Measurements from ENCODE around the gene TNFRSF19.

TNFRSF19 gene

GRCh38 chr13:23696610-23697009 lies 126.4 kb downstream of the TNFRSF19 start:
- Histone ChIP-seq H3K9me3 (ENCODE audit: low read length) (no peaks in the 10 kb centered on the region), H3K27me3 (ENCODE audit: insufficient read depth, low read length) (no peaks in the 10 kb centered on the region), H3K4me1 (ENCODE audit: insufficient read depth, low read length, severe bottlenecking) (peaks cover 6% of the 10 kb centered on the region), H3K79me2 (ENCODE audit: insufficient read depth, low read length) (no peaks in the 10 kb centered on the region), H3K36me3 (ENCODE audit: insufficient read depth, low read length) (no peaks in the 10 kb centered on the region), H3K27ac (ENCODE audit: low read depth, low read length, poor library complexity, severe bottlenecking) (no peak overlapping the region), H3F3A (ENCODE audit: insufficient read depth, low read length) (no peaks in the 10 kb centered on the region), H3K9me2 (ENCODE audit: low read depth, low read length) (no peaks in the 10 kb centered on the region), H3K4me2 (ENCODE audit: low read length) (no peak overlapping the region; the same call in 1 of the 2 replicates), H4K20me1 (ENCODE audit: insufficient read depth, low read length) (no peaks in the 10 kb centered on the region), H2AFZ (ENCODE audit: low read length) (no peak overlapping the region), H3K9ac (ENCODE audit: low read length) (no peak overlapping the region), H3K4me3 (ENCODE audit: low read depth, low read length, poor library complexity, severe bottlenecking) (no peak overlapping the region)
- TF ChIP-seq EZH2 (IDR thresholded peaks at IDR 0.05; ENCODE audit: borderline replicate concordance, low read length) (no peak), CTCF (IDR thresholded peaks at IDR 0.05; ENCODE audit: low read length) (no peak)

GRCh38 chr13:23697772-23698313 lies 127.6 kb downstream of the TNFRSF19 start:
- H3K27ac ChIP-seq (ENCODE audit: low read depth, low read length, poor library complexity, severe bottlenecking), result no peak overlapping the region
- no peaks in the 10 kb centered on the region for H3F3A ChIP-seq (ENCODE audit: insufficient read depth, low read length)
- no peak overlapping the region for H3K4me2 ChIP-seq (ENCODE audit: low read length)

GRCh38 chr13:23699271-23699670 lies 129.1 kb downstream of the TNFRSF19 start:
- Histone ChIP-seq H3K27me3 (ENCODE audit: insufficient read depth, low read length) (no peaks in the 10 kb centered on the region), H3K36me3 (ENCODE audit: insufficient read depth, low read length) (no peaks in the 10 kb centered on the region), H3F3A (ENCODE audit: insufficient read depth, low read length) (no peaks in the 10 kb centered on the region), H3K9ac (ENCODE audit: low read length) (no peak overlapping the region), H3K79me2 (ENCODE audit: insufficient read depth, low read length) (no peaks in the 10 kb centered on the region), H3K4me2 (ENCODE audit: low read length) (no peak overlapping the region), H3K4me1 (ENCODE audit: insufficient read depth, low read length, severe bottlenecking) (peaks cover 6% of the 10 kb centered on the region), H3K4me3 (ENCODE audit: low read depth, low read length, poor library complexity, severe bottlenecking) (no peak overlapping the region), H4K20me1 (ENCODE audit: insufficient read depth, low read length) (no peaks in the 10 kb centered on the region), H2AFZ (ENCODE audit: low read length) (no peak overlapping the region), H3K9me2 (ENCODE audit: low read depth, low read length) (no peaks in the 10 kb centered on the region), H3K9me3 (ENCODE audit: low read length) (no peaks in the 10 kb centered on the region), H3K27ac (ENCODE audit: low read depth, low read length, poor library complexity, severe bottlenecking) (no peak overlapping the region)
- TF ChIP-seq CTCF (IDR thresholded peaks at IDR 0.05; ENCODE audit: low read length), result no peak
- no peak for TF ChIP-seq EZH2 (IDR thresholded peaks at IDR 0.05; ENCODE audit: borderline replicate concordance, low read length)

More at GRCh38 chr13:23697772-23698313, 127.6 kb downstream of the TNFRSF19 start:
- no peak overlapping the region for H3K9ac ChIP-seq (ENCODE audit: low read length)
- H3K36me3 ChIP-seq (ENCODE audit: insufficient read depth, low read length), result no peaks in the 10 kb centered on the region
- H3K9me3 ChIP-seq (ENCODE audit: low read length), result no peaks in the 10 kb centered on the region
- no peaks in the 10 kb centered on the region for H3K9me2 ChIP-seq (ENCODE audit: low read depth, low read length)
- H3K79me2 ChIP-seq (ENCODE audit: insufficient read depth, low read length), result no peaks in the 10 kb centered on the region
- H2AFZ ChIP-seq (ENCODE audit: low read length), result no peak overlapping the region
- H3K27me3 ChIP-seq (ENCODE audit: insufficient read depth, low read length), result no peaks in the 10 kb centered on the region
- H3K4me3 ChIP-seq (ENCODE audit: low read depth, low read length, poor library complexity, severe bottlenecking), result no peak overlapping the region
- peaks cover 6% of the 10 kb centered on the region for H3K4me1 ChIP-seq (ENCODE audit: insufficient read depth, low read length, severe bottlenecking)
- H4K20me1 ChIP-seq (ENCODE audit: insufficient read depth, low read length), result no peaks in the 10 kb centered on the region
- TF ChIP-seq EZH2 (IDR thresholded peaks at IDR 0.05; ENCODE audit: borderline replicate concordance, low read length), result no peak
- TF ChIP-seq CTCF (IDR thresholded peaks at IDR 0.05; ENCODE audit: low read length), result no peak
